NCI-H128 (cell line): ENCODE results near the gene CNOT10.

Source experiments
- DNase-seq: peaks from one replicate; lab custom pipeline; 2025; ENCODE audit not compliant: unreplicated experiment; lab: John Stamatoyannopoulos, UW

The CNOT10 gene

DNA sequence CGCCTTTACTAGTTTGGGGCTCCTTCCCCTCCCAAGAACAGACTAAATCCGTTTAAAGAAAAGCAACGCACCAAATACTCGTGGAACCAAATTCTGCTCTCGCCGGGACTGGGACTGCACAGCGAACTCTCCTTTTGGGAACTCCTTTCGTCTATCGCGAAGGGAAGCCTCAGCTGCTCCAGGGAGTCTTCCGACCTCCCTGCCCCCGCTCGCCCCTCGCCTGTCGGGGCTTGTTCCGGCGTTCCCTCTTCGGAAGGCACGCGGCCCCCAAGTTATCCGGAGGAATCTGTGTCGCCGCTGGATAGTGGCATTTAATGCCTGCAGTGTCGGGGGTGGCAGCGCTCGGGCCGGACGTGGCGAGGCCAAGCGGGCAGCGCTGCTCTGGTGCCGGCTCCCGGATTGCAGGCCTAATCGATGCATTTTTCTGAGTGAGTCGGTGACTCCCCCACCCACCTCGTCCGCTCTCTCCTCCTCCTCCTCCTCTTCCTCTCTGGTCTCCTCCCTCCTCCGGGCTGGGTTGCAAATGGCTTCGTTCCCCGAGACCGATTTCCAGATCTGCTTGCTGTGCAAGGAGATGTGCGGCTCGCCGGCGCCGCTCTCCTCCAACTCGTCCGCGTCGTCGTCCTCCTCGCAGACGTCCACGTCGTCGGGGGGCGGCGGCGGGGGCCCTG lies 132.7 kb downstream of the CNOT10 start, which contains the start of gene TRIM71:
Gene TRIM71, plus strand, starts transcription at position 440 of the 671 bp plus-strand sequence. Its CDS starts 84 bp downstream, at position 524.
- no peak for DNase-seq

DNA sequence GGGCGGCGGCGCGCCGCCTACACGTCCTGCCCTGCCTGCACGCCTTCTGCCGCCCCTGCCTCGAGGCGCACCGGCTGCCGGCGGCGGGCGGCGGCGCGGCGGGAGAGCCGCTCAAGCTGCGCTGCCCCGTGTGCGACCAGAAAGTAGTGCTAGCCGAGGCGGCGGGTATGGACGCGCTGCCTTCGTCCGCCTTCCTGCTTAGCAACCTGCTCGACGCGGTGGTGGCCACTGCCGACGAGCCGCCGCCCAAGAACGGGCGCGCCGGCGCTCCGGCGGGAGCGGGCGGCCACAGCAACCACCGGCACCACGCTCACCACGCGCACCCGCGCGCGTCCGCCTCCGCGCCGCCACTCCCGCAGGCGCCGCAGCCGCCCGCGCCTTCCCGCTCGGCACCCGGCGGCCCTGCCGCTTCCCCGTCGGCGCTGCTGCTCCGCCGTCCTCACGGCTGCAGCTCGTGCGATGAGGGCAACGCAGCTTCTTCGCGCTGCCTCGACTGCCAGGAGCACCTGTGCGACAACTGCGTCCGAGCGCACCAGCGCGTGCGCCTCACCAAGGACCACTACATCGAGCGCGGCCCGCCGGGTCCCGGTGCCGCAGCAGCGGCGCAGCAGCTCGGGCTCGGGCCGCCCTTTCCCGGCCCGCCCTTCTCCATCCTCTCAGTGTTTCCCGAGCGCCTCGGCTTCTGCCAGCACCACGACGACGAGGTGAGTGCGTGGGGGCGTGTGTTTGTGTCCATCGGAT lies 133.4 kb downstream of the CNOT10 start:
- DNase-seq: no peak

DNA sequence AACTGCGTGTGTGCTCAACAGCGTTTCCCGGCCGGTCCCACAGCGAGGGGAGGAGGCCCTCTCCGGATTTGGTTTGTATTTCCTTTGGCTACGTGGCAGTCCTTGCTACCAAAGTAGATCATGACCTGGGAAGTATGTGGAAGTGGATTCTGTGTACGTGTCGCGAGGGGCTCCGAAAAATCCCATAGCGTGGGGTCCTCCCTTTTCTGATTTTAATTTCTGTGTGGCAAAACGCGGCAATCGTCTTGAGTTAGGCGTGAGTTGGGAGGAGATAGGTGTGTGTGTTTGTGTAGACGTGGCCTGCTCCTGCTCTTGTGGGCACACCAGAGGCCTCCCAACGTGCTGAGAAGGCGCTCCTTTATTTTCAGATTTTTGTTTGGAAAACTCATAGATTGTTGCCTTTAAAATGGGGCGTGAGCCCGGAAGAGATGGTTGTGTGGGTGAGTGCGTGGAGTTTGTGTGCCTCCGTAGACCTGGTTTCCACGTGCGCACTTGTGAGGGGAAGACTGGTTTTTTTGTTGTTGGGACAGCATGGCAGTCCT lies 134.1 kb downstream of the CNOT10 start:
- DNase-seq: no peak

DNA sequence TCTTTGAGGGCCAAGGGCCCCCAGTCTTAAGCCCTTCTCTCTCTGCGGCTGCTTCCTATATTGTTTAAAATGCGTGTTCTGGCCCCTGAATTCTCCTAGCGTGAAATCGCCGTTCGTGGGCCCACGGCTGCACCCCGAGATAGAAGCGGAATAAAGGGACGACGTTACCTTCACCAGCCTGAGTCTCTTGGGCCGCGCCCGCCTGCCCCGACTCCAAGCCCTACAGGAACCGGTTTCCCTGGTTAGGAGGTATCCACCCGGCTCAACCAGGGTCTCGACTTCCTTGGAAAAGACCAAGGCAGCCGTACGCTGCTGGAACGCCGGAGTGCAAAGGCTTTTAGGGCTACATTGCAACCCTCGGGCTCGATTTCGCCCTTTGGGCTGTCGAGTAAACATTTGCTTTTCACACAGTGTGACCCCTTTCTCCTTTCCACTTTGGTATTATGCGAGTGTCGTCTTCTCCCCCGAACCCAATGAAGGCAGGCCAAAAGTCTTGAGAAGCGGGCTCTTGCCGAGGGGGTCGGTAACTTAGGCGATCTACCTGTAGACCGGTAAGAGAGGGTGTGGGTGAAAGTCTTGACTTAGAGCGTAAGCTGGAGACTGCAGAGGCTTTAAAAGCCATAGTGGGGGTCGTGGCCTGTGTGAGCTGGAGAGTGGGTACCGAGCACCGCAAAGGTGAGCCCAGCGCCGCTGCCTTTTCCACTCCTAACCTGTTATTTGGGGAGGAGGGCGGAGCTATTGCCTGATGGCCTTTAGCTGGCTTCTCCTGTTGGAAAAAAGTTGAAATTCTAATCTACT lies 134.8 kb downstream of the CNOT10 start:
- no peak for DNase-seq

DNA sequence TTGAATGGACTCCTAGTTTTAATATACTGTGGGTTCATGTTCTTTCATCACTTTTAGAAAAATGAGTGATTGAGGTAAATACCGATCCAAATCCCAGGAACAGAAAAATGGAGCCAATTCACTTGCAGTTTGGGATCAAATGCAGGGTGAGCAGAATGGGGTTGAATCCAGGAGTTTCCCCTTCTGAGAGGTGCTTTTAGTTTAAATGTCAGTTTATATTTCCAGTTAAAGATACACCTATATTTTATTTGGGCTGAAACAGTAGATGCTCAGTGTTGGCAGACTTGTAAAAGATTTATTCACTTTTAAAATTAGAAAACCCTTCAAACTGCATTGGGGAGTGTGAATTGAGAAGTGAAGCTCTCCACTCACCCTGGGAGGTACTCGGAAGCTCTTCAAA lies 135.4 kb downstream of the CNOT10 start:
- no peak for DNase-seq

DNA sequence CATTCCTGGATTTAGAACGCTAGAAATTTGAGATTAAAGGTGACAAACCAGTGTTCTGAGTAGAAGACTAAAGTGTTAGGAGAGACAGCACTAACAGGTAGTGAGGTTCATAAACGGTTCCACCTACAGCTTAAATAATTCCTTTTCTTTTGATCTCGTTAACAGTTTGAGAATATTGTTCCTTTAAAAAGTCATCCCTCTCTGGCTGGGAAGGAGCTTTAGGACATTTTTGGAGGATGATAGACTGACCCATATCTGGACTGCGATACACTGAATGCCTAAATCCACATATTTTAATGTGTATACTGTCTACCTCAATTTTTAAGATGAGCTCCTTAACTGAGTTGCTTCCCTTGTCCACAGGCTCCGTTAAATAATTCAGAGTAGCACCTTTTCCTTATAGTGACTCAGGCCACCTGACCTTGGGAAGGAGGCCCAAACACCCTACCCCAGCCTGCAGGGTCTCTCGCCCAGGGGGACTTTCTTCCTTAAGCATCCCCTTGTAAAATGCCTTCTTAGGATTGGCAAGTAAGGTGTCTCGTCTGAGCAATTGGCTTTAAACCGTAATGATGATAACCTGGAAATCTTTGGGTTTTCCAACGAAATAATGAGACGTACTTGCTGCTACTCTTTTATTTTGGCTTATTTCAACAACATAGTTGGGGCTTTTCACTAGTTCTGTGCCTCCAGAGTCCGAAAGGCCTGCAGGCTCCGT lies 136.1 kb downstream of the CNOT10 start:
- DNase-seq: no peak

DNA sequence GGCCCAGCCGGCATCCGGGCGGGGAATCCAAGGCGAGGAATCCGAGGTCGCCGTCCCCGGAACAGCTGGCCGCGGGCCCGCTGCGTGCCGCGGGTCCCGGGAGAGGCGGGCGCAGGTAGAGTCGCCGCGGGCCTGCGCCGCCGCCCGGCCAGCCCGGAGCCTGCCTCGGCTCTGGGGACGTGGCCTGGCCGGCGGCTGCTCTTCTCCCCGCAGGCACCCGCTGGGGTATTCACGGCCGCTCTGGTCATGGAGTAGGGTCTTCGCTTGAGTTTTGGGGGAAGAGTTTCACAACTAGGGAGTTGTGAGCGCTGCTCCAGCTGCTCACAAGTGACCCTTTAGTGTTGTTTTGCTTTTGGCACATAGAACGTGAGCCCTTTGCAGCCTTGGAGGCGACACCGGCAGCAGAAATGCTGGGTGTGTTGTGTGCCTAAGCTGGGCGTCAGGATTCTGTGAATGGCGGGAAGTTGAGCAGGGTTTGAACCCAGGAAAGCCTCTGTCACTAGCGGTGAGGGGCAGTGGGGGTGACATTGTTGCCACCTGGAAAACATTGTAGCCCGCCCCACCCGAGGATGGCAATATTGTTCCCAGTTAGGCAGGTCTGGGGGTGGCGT lies 136.8 kb downstream of the CNOT10 start:
- DNase-seq: no peak

DNA sequence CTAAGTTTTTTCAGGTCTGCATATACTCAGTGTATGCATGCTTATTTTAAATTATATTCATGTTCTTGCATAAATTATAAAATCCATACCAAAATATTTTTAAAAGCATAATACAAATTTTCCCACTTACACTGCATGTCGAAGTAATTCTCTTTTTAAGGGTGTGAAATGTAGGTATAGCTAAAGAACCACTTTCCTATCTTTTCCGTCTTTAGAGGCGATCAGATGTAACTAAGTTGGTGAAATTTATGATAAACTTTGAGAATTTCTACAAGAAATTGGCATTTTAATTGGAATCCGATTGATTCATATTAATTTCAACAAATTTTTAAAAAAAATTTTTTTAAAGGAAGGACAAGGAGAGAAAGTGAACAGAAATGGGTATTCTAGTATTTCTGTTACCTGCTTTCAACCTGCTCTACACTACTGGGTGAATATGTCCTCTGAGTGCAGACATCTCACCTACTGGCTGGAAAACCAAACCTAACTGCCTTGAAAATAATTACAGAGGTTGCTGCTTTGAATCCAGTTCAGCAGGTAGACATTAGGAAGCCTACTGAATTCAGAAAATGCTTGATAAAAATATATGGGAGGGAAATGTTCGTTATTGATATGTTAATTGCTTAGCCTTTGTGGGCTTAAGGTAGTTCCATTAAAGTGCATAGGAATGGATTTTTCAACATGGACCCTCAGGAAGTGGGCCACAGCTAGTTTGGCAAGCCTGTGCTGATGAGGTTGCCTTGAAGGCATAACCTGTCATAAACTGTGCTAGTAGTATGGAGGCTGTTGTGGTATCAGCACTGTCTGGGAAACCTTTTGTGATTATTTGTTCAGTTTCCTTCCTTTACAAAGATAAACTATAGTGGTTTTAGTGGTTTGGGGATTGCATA lies 137.9 kb downstream of the CNOT10 start:
- DNase-seq: no peak
